Endometrium (tissue), 2 donors: Measurements from ENCODE around the gene ZFYVE26.
"Not testable (repeated sequence)": the region's sequence is repeated elsewhere in the genome, so short reads cannot be mapped to it uniquely, and the experiment has no call there.

Experiments used
- FAIRE-seq: peaks from 2 replicates; lab custom pipeline; 2012; peaks lifted over from hg19 to GRCh38; lab: Jason Lieb, UNC
- donor health status: control.
- donor health status: control.

ZFYVE26 gene

GRCh38 chr14:67705211-67705610 lies 111.2 kb downstream of the ZFYVE26 start:
- no peak for FAIRE-seq

DNA sequence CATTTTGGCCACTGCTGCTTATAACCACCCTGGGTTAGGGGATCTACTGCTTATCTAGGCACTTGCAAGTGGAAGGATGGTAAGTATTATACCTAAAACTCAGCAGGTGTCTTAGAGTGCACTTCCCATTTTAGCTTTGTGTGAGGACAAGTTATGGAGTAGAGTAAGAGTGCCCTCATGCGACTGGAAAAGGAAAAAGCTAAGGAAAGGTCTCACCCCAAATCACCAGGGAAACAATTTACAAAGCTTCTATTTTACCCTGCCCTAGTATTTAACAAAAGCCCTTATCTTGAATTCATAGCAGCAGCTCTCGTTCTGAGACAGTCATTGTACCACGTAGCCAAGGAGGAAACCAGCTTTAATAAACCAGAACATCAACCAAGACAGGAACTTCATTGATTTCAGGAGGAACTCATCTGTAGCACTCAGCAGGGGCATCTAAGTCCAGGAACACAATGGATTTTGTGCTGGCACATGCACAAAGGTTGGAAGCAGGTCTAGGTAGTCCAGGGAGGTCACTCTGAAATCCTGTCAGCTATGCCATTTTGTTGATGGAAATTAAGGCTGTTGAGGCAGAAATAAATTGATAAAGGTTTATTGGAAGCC lies 111.8 kb downstream of the ZFYVE26 start:
- FAIRE-seq, result no peak

DNA sequence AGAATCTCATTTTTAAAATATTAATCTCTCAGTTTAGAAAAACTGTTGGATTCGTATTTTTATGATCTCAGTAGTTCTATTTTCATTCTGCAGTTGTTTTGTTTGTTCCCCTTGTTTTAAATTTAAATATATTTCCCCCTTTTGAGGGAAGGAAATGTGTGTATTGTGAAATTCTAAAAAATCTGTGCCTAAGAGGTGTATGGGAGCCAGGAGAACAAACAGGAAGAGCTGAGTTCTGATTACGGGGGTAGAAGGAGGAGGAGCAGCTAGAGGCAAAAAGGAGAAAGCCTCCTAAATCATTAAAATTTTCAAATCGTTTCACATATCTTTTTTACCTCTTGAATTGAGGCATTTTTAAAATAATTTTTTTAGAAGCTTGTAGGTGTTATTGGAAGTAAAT lies 112.4 kb downstream of the ZFYVE26 start:
- no peak for FAIRE-seq

- not testable (repeated sequence) for FAIRE-seq
These were observed 114.9 kb downstream of the ZFYVE26 start, which contains the start of gene RDH12 for GRCh38 chr14:67701492-67701891. Gene RDH12 (plus strand): TSS chr14:67701886. CDS start chr14:67722643, 20,757 bp downstream.

GRCh38 chr14:67698179-67698578 lies 118.2 kb downstream of the ZFYVE26 start:
- FAIRE-seq, result no peak

DNA sequence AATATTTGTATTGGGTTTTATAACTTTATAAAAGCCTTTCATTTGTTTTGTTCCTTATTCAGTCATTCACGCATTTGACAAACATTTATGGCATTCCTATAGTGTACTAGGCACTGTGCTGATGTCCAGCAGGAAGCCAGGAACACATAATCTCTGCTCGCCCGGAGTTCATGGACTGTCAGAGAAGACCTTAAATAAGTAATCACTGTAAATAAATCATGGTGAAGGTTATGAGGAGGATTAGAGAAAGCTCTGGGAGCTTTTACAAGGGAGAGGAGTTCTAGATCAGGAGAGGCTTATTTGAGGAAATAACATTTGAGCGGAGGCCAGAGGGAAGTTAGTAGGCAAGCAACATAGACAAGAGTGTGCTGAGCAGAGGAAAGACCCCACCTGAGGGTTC lies 119.4 kb downstream of the ZFYVE26 start:
- no peak for FAIRE-seq
